DOHH2 (cell line): ENCODE measurements around the gene TMEM156.

Source experiments
- H3F3A ChIP-seq: fragments of 200-600 bp; sonication (generic), shearing (Covaris generic); 2 replicates; pipeline ENCODE4 v1.6.0; 2016; ENCODE audit warnings: antibody characterized with exemption, mild to moderate bottlenecking; ENCODE audit not compliant: control insufficient read depth, insufficient read depth
- H3K27ac ChIP-seq: fragments of 200-600 bp; sonication (generic); 2 replicates; pipeline ENCODE4 v1.5.1; 2014; ENCODE audit warnings: low read depth, mild to moderate bottlenecking, low read length, moderate library complexity
- H3K27me3 ChIP-seq: fragments of 200-600 bp; sonication (generic); 2 replicates; pipeline ENCODE4 v1.6.1; 2014; ENCODE audit warnings: mild to moderate bottlenecking, low read length, mixed read lengths; ENCODE audit not compliant: control insufficient read depth
- H3K36me3 ChIP-seq: fragments of 200-600 bp; sonication (generic); 2 replicates; pipeline ENCODE4 v1.6.1; 2014; ENCODE audit warnings: mild to moderate bottlenecking, low read length, moderate library complexity, mixed read lengths; ENCODE audit not compliant: control insufficient read depth
- H3K4me1 ChIP-seq: fragments of 200-600 bp; sonication (generic); 2 replicates; pipeline ENCODE4 v1.6.1; 2014; ENCODE audit warnings: mild to moderate bottlenecking, low read length, mixed read lengths; ENCODE audit not compliant: control insufficient read depth
- H3K4me2 ChIP-seq: fragments of 200-600 bp; sonication (generic); 2 replicates; pipeline ENCODE4 v1.6.0; 2014; ENCODE audit warnings: mild to moderate bottlenecking, low read length, moderate library complexity
- H3K4me3 ChIP-seq: fragments of 200-600 bp; sonication (generic); 2 replicates; pipeline ENCODE4 v1.5.1; 2014; ENCODE audit warnings: mild to moderate bottlenecking, low read length, mixed read lengths
- H3K79me2 ChIP-seq: fragments of 200-600 bp; sonication (generic); 2 replicates; pipeline ENCODE4 v1.6.1; 2014; ENCODE audit warnings: mild to moderate bottlenecking, low read length, mixed read lengths; ENCODE audit not compliant: control insufficient read depth
- H3K9me2 ChIP-seq: fragments of 200-600 bp; sonication (generic); replicated peaks from 2 replicates; pipeline ENCODE4 v1.6.1; 2014; ENCODE audit warnings: mild to moderate bottlenecking, low read length, mixed read lengths; ENCODE audit not compliant: control insufficient read depth
- H3K9me3 ChIP-seq: fragments of 200-600 bp; sonication (generic); 2 replicates; pipeline ENCODE4 v1.6.1; 2014; ENCODE audit warnings: antibody characterized with exemption, low read length, mixed read lengths; ENCODE audit not compliant: control insufficient read depth, insufficient read depth
- H4K20me1 ChIP-seq: fragments of 200-600 bp; sonication (generic); 2 replicates; pipeline ENCODE4 v1.6.0; 2014; ENCODE audit warnings: low read depth, mild to moderate bottlenecking, antibody characterized with exemption, low read length, moderate library complexity; ENCODE audit not compliant: control insufficient read depth, insufficient read depth
- EZH2phosphoT487 ChIP-seq: fragments of 200-600 bp; sonication (generic); IDR thresholded peaks from 2 replicates; pipeline ENCODE4 v1.6.1; 2017; ENCODE audit warnings: borderline replicate concordance, mild to moderate bottlenecking, antibody characterized with exemption, low read length, moderate library complexity, mixed read lengths
- TF ChIP-seq, protein P1 (sequence below): fragments of 200-600 bp; sonication (generic); IDR thresholded peaks from one replicate; pipeline ENCODE4 v1.5.1; 2014; ENCODE audit warnings: antibody characterized with exemption, mild to moderate bottlenecking, low read depth, low read length; ENCODE audit not compliant: poor library complexity, severe bottlenecking

TMEM156 gene

GRCh38 chr4:38928974-38929373 is 103.2 kb downstream of the TMEM156 start:
- Histone ChIP-seq H3K9me2 (no peaks in the 10 kb centered on the region), H3K4me2 (no peak overlapping the region), H3K27me3 (no peaks in the 10 kb centered on the region; the same call in 1 of the 2 replicates), H3K36me3 (no peaks in the 10 kb centered on the region), H3K4me3 (no peak overlapping the region), H3F3A (no peaks in the 10 kb centered on the region), H3K9me3 (no peaks in the 10 kb centered on the region), H3K27ac (no peak overlapping the region), H3K79me2 (no peaks in the 10 kb centered on the region), H3K4me1 (no peaks in the 10 kb centered on the region), H4K20me1 (no peaks in the 10 kb centered on the region)
- no peak for TF ChIP-seq EZH2phosphoT487
- TF ChIP-seq, protein P1, sequence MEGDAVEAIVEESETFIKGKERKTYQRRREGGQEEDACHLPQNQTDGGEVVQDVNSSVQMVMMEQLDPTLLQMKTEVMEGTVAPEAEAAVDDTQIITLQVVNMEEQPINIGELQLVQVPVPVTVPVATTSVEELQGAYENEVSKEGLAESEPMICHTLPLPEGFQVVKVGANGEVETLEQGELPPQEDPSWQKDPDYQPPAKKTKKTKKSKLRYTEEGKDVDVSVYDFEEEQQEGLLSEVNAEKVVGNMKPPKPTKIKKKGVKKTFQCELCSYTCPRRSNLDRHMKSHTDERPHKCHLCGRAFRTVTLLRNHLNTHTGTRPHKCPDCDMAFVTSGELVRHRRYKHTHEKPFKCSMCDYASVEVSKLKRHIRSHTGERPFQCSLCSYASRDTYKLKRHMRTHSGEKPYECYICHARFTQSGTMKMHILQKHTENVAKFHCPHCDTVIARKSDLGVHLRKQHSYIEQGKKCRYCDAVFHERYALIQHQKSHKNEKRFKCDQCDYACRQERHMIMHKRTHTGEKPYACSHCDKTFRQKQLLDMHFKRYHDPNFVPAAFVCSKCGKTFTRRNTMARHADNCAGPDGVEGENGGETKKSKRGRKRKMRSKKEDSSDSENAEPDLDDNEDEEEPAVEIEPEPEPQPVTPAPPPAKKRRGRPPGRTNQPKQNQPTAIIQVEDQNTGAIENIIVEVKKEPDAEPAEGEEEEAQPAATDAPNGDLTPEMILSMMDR = no peak

DNA sequence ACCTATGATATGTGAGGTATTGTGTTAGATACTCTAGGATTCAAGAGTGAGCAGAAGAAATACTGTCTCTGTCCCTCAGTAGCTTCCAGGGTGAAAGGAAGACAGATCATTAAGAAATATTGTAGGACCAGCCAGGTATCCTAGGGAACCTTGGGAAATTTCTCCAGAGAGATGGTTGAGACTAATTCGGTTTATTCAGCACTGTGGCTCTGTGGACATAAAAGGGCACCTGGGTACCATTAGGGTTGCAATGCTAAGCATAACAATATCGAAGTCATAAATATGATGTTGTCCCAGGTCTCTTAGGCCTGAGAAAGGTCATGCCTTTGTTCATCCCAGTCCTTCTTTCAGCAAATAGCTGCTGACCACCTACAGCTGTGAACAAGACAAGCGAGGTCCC is 103.6 kb downstream of the TMEM156 start:
- no peaks in the 10 kb centered on the region for H4K20me1 ChIP-seq
- no peak for TF ChIP-seq EZH2phosphoT487
- TF ChIP-seq, protein P1 = no peak
- no peaks in the 10 kb centered on the region for H3K9me3 ChIP-seq
- H3K27ac ChIP-seq = no peak overlapping the region
- H3K9me2 ChIP-seq = no peaks in the 10 kb centered on the region
- no peaks in the 10 kb centered on the region for H3F3A ChIP-seq
- H3K4me3 ChIP-seq = no peak overlapping the region
- H3K27me3 ChIP-seq = no peaks in the 10 kb centered on the region; the same call in 1 of the 2 replicates
- H3K4me1 ChIP-seq = no peaks in the 10 kb centered on the region
- no peaks in the 10 kb centered on the region for H3K79me2 ChIP-seq
- no peaks in the 10 kb centered on the region for H3K36me3 ChIP-seq
- no peak overlapping the region for H3K4me2 ChIP-seq

DNA sequence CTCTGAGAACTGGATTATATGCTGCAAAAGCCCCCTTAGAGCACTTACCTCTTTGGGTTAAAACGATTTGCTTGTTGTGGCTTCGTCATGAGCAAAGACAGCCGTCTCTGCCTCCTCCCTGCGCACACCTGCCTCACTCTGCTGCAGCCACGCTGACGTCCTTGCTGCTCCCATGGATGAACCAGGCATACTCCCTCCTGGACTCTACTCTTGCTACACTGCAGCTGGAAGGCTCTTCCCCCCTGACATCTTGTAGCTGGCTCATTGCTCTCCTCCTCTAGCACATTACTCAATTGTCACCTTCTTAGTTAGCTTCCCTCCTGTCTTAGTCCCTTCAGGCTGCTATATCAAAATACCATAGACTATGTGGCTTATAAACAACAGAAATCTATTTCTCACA is 105.3 kb downstream of the TMEM156 start:
- Histone ChIP-seq H3K36me3 (no peaks in the 10 kb centered on the region), H3K4me2 (no peak overlapping the region), H3K4me1 (no peaks in the 10 kb centered on the region), H3K4me3 (no peak overlapping the region), H3K9me2 (no peaks in the 10 kb centered on the region), H3F3A (no peaks in the 10 kb centered on the region), H3K27ac (no peak overlapping the region), H4K20me1 (no peaks in the 10 kb centered on the region), H3K9me3 (no peaks in the 10 kb centered on the region), H3K27me3 (no peaks in the 10 kb centered on the region; the same call in 1 of the 2 replicates), H3K79me2 (no peaks in the 10 kb centered on the region)
- TF ChIP-seq, protein P1 = no peak
- no peak for TF ChIP-seq EZH2phosphoT487
